K562 (cell line): ENCODE data around the gene PPM1F. TPM values are rescaled to one million over a fixed set of nuclear protein-coding genes. Genes with fewer than 3 reads are reported as not detected.

Experiments
- BCL6 ChIP-seq: fragments of 250-450 bp; sonication (Bioruptor Pico); IDR thresholded peaks from 2 replicates; pipeline ENCODE4 v1.4.0; 2020
- BRCA1 ChIP-seq, 2 experiments: fragments of 450-650 bp in 1 of 2; sonication (generic) in 1 of 2; formaldehyde crosslinking in 1 of 2; IDR thresholded peaks; 2 replicates each; pipeline versions ENCODE4 v1.5.0 to v1.6.1; 2017 to 2020; ENCODE audit warnings: mild to moderate bottlenecking in 1 of 2, missing genetic modification reagents in 1 of 2
- CREB1 ChIP-seq, 2 experiments: sonication (generic) in 1 of 2; formaldehyde crosslinking in 1 of 2; IDR thresholded peaks; 2 replicates each; pipeline versions ENCODE4 v1.6.1 to v1.8.0; 2012 to 2022; ENCODE audit warnings: inconsistent platforms in 1 of 2, mild to moderate bottlenecking in 1 of 2, missing genetic modification reagents in 1 of 2, moderate library complexity in 1 of 2
- EHMT2 ChIP-seq: fragments of 450-650 bp; IDR thresholded peaks from 2 replicates; pipeline ENCODE4 v1.6.1; 2018; ENCODE audit warnings: antibody characterized with exemption
- HBP1 ChIP-seq: fragments of 450-650 bp; formaldehyde crosslinking; IDR thresholded peaks from 2 replicates; pipeline ENCODE4 v1.4.0; 2022; ENCODE audit warnings: missing genetic modification characterization
- HDAC1 ChIP-seq, 2 experiments: fragments of 450-650 bp; IDR thresholded peaks; 2 replicates each; pipeline ENCODE4 v1.6.1; 2016 to 2017; ENCODE audit warnings: inconsistent platforms in 1 of 2, mild to moderate bottlenecking in 1 of 2, moderate library complexity in 1 of 2
- HDAC6 ChIP-seq: IDR thresholded peaks from 2 replicates; pipeline ENCODE4 v1.6.1; 2012; ENCODE audit warnings: low read depth, mild to moderate bottlenecking, control low read depth, inconsistent platforms, low read length, moderate library complexity
- JUNB ChIP-seq: fragments of 450-650 bp; formaldehyde crosslinking; conservative IDR thresholded peaks from 2 replicates; pipeline ENCODE4 v1.4.0; 2020; ENCODE audit warnings: mild to moderate bottlenecking
- KDM5B ChIP-seq: fragments of 200-600 bp; sonication (generic); IDR thresholded peaks from 2 replicates; pipeline ENCODE4 v1.6.1; 2012; ENCODE audit warnings: low read depth, mild to moderate bottlenecking, moderate library complexity, low read length, control low read depth, inconsistent platforms; ENCODE audit not compliant: insufficient replicate concordance
- NFE2L1 ChIP-seq: fragments of 450-650 bp; IDR thresholded peaks from 2 replicates; pipeline ENCODE4 v1.6.1; 2016; ENCODE audit warnings: missing genetic modification characterization, low read depth, mild to moderate bottlenecking, missing compliant biosample characterization, moderate library complexity, borderline replicate concordance
- PHTF2 ChIP-seq: fragments of 250-450 bp; sonication (Bioruptor Pico); IDR thresholded peaks from 2 replicates; pipeline ENCODE4 v1.5.0; 2021; ENCODE audit warnings: mild to moderate bottlenecking
- SIN3B ChIP-seq: fragments of 450-650 bp; IDR thresholded peaks from 2 replicates; pipeline ENCODE4 v1.6.1; 2017; ENCODE audit warnings: low read depth, mild to moderate bottlenecking, moderate library complexity
- TAF7 ChIP-seq: fragments of 450-650 bp; IDR thresholded peaks from 2 replicates; pipeline ENCODE4 v1.6.1; 2016; ENCODE audit warnings: missing genetic modification characterization, missing compliant biosample characterization
- YBX1 ChIP-seq: fragments of 450-650 bp; IDR thresholded peaks from 2 replicates; pipeline ENCODE4 v1.7.1; 2016; ENCODE audit warnings: mild to moderate bottlenecking
- ZBTB1 ChIP-seq: sonication (generic); formaldehyde crosslinking; IDR thresholded peaks from 2 replicates; pipeline ENCODE4 v1.8.1; 2023; ENCODE audit warnings: missing genetic modification reagents, low read depth, mild to moderate bottlenecking, borderline replicate concordance
- ZEB2 ChIP-seq: fragments of 450-650 bp; IDR thresholded peaks from 2 replicates; pipeline ENCODE4 v1.6.1; 2016
- ZNF124 ChIP-seq: sonication (generic); formaldehyde crosslinking; IDR thresholded peaks from 2 replicates; pipeline ENCODE4 v1.8.1; 2022; ENCODE audit warnings: missing genetic modification reagents
- ZNF280B ChIP-seq: fragments of 250-450 bp; sonication (Bioruptor Pico); IDR thresholded peaks from 2 replicates; pipeline ENCODE4 v1.5.1; 2021; ENCODE audit warnings: mild to moderate bottlenecking
- polyA plus RNA-seq, 8 experiments: library from polyadenylated mRNA; depleted of rRNA in 4 of 8; stranded (reverse) in 5 of 8; unstranded in 3 of 8; fragments of >200 nt; fragmentation: Nextera tagmentation in 2 of 8; fragmentation: Illumina TruSeq in 1 of 8; extraction: Ambion mirVana in 2 of 8; extraction: Trizol in 1 of 8; gene quantifications; 2 replicates each; pipeline versions ENCODE4 v1.2.1 to v1.2.3, GENCODE V29; 2011 to 2014; ENCODE audit warnings: inconsistent platforms in 1 of 8, missing spikeins in 1 of 8
- total RNA-seq, 7 experiments: library from RNA; depleted of rRNA in 6 of 7; stranded (reverse); fragments of >200 nt in 6 of 7; fragmentation: Illumina TruSeq in 2 of 7; extraction: Trizol in 2 of 7; gene quantifications; 2 replicates each; pipeline versions ENCODE4 v1.2.1 to v1.2.3, GENCODE V29; 2011 to 2021; ENCODE audit warnings: low replicate concordance in 1 of 7
- TF ChIP-seq, protein P1 (sequence below): sonication (generic); formaldehyde crosslinking; IDR thresholded peaks from 2 replicates; pipeline ENCODE4 v1.8.0; 2022; ENCODE audit warnings: mild to moderate bottlenecking, missing genetic modification reagents
- TF ChIP-seq, protein P2 (sequence below): fragments of 250-450 bp; sonication (Bioruptor Pico); IDR thresholded peaks from 2 replicates; pipeline ENCODE4 v1.5.0; 2021; ENCODE audit warnings: mild to moderate bottlenecking, borderline replicate concordance

The PPM1F gene
- total and polyA plus RNA-seq, 9 of the 15 experiments (the other 6 are each of a cell fraction or from before 2014, with no cell fraction given) = 2.1 to 159 (median 64.0) TPM

- TF ChIP-seq CREB1 (IDR thresholded peaks at IDR 0.05) (no peak), CREB1 (CRISPR knock-in tag; IDR thresholded peaks at IDR 0.05) (no peak), YBX1 (no peak), NFE2L1 (tag) (no peak), KDM5B (no peak), ZNF124 (no peak), PHTF2 (CRISPR knock-in tag) (no peak), HDAC1 (IDR thresholded peaks at IDR 0.05) (no peak), EHMT2 (no peak), BCL6 (CRISPR knock-in tag) (no peak), BRCA1 (IDR thresholded peaks at IDR 0.05) (no peak), BRCA1 (CRISPR knock-in tag; IDR thresholded peaks at IDR 0.05) (no peak), HBP1 (CRISPR knock-in tag) (no peak), ZBTB1 (CRISPR knock-in tag) (no peak), ZEB2 (no peak), ZNF280B (no peak), JUNB (CRISPR knock-in tag) (0 out of 2 replicates have a peak, but pooled peaks have one; percentile 13), TAF7 (tag) (no peak), HDAC6 (no peak), SIN3B (no peak)
- TF ChIP-seq, protein P1, sequence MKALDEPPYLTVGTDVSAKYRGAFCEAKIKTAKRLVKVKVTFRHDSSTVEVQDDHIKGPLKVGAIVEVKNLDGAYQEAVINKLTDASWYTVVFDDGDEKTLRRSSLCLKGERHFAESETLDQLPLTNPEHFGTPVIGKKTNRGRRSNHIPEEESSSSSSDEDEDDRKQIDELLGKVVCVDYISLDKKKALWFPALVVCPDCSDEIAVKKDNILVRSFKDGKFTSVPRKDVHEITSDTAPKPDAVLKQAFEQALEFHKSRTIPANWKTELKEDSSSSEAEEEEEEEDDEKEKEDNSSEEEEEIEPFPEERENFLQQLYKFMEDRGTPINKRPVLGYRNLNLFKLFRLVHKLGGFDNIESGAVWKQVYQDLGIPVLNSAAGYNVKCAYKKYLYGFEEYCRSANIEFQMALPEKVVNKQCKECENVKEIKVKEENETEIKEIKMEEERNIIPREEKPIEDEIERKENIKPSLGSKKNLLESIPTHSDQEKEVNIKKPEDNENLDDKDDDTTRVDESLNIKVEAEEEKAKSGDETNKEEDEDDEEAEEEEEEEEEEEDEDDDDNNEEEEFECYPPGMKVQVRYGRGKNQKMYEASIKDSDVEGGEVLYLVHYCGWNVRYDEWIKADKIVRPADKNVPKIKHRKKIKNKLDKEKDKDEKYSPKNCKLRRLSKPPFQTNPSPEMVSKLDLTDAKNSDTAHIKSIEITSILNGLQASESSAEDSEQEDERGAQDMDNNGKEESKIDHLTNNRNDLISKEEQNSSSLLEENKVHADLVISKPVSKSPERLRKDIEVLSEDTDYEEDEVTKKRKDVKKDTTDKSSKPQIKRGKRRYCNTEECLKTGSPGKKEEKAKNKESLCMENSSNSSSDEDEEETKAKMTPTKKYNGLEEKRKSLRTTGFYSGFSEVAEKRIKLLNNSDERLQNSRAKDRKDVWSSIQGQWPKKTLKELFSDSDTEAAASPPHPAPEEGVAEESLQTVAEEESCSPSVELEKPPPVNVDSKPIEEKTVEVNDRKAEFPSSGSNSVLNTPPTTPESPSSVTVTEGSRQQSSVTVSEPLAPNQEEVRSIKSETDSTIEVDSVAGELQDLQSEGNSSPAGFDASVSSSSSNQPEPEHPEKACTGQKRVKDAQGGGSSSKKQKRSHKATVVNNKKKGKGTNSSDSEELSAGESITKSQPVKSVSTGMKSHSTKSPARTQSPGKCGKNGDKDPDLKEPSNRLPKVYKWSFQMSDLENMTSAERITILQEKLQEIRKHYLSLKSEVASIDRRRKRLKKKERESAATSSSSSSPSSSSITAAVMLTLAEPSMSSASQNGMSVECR = no peak; the same call in 1 of the 2 replicates
- TF ChIP-seq, protein P2, sequence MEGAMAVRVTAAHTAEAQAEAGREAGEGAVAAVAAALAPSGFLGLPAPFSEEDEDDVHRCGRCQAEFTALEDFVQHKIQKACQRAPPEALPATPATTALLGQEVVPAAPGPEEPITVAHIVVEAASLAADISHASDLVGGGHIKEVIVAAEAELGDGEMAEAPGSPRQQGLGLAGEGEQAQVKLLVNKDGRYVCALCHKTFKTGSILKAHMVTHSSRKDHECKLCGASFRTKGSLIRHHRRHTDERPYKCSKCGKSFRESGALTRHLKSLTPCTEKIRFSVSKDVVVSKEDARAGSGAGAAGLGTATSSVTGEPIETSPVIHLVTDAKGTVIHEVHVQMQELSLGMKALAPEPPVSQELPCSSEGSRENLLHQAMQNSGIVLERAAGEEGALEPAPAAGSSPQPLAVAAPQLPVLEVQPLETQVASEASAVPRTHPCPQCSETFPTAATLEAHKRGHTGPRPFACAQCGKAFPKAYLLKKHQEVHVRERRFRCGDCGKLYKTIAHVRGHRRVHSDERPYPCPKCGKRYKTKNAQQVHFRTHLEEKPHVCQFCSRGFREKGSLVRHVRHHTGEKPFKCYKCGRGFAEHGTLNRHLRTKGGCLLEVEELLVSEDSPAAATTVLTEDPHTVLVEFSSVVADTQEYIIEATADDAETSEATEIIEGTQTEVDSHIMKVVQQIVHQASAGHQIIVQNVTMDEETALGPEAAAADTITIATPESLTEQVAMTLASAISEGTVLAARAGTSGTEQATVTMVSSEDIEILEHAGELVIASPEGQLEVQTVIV (CRISPR knock-in tag) = no peak
These were observed 24.6 kb downstream of the PPM1F start (continued) for GRCh38 chr22:21928048-21928447.
